NK-92 (cell line): ENCODE results near the gene ALAD.
"Not testable (repeated sequence)": the region's sequence is repeated elsewhere in the genome, so short reads cannot be mapped to it uniquely, and the experiment has no call there.

ENCODE experiments used
- DNase-seq: peaks from one replicate; lab custom pipeline; 2025; ENCODE audit not compliant: unreplicated experiment; lab: John Stamatoyannopoulos, UW

Gene ALAD

DNA sequence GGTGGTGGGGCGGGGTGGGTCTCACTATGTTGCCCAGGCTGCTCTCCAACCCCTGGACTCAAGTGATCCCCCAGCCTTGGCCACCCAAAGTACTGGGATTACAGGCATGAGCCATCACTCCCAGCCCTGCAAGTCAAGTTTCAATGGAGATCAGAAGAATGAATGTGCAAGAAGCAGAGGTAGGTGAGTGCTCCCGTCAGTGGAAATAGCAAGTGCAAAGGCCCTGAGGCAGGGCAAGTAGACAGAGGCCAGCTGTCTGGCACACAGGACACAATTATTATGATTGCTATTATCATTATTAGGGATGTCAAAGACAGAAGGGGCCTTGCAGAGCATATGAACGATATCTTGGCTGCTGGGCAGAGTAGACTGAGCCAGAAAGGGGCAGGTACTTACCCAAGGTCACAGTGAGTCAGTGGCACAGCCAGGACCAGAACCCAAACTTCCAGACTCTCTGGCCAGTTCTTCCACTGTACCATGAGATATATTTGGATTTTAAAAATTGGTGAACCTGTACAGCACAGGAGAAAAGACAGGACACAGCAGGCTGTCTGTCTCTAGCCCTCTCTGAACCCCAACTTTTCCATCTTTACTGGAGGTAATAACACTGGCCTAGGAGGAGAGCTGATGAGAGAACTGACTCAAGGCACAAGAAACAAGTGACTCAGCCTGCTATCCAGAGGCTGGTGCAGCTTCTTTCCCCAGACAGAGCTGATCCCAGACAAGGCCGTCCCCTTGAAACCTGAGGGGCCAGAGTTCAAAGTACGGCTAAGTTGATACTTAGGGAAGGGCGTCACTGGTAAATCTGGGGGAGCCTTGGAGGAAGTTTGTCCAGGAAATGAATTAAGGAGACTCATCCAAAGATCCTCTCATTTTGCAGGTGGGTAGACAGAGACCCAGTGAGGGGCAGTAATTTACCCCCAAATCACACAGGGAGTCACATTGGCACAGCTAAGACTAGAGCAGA is 25.7 kb downstream of the ALAD start:
- DNase-seq, result no peak

DNA sequence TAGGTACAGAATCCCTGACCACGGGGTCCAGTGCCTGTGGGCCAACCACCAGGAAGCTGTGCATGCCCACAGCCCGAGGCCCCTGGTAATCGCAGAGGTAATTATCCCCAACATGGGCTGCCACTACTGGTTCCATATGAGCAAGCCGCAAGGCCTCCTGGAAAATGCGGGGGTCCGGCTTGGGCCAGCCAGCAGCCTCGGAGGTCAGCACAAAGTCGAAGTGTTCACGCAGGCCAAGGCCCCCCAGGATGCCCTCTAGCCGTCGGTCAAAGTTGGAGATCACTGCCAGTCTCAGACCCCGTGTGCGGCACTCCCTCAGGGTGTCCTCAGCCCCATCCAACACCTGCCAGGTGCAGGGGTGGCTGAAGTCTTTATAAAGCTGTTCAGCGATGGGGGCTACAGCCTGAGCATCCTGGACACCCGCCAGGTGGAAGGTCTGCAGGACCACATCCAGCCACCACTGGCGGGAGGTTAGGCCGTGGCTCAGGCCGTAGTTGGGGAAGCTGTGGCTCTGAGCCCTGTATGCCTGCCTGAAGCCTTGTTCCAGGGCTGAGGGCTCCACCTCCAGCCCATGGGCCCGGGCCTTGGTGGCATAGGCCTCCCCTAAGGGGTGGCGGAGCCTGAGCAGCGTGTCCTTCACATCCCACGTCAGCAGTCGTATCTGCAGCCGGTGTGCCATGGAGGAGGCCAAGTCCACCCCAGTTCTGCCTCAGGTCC is 27.2 kb downstream of the ALAD start:
- no peak for DNase-seq

DNA sequence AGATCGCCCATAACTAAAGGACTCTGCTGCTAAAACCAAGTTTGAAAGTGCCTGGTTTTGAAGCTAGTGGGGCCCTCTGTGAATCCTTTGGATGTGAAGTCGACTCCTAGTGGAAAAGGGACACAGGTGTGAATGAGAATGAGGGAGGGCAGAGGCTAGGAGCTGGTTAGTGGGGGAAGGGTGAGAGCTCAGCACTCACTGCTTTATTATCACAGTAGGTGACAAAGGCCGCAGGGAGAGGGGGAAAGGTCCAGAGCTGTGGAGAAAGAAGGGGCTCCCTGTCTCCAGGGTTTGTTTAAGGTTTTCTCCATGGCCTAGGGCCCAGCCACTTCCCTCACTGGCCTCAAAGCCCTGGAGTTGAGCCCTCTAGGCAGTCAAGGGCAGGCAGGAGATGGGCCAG is 27.8 kb downstream of the ALAD start:
- DNase-seq, result no peak

DNA sequence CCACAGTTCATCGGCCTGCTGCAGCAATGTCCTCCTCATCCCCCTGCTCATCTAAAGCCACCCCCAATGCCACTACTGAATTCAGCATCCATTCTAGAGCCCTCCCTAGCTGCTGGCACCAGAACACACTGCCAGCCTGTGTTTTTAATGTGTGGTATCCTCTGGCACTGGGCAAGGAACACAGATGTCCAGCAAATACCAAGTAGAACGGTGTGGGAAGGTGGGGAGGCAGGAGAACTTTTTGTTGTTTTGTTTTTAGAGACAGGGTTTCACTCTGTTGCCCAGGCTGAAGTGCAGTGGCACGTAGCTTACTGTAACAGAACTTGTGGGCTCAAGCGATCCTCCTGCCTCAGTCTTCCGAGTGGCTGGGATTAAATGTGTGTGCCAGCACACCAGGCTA is 29.0 kb downstream of the ALAD start:
- DNase-seq, result no peak

DNA sequence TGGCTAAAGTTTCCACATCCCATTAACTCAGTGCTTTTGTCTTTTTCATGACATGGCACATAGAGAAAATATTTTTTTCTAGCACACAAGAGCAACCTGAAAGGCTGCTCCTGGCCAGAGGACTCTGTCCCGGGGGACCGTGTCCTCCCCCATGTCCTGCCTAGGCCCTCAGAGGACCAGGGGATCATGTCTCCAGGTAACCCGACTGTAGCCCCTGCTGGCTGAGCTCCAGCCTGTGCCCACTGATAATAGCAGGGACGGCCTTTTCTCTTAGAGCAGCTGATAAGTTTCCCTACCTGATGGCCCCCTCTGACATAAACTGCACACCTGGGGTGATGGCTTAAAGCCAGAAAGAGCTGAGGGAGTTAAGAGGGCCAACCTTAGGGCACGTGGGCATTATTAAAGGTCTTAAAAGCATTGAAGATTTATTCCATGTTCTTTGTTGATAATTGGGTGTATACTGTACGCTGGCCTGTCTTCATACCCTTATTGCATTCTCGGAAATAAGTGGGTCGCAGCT is 30.2 kb downstream of the ALAD start:
- no peak for DNase-seq

DNA sequence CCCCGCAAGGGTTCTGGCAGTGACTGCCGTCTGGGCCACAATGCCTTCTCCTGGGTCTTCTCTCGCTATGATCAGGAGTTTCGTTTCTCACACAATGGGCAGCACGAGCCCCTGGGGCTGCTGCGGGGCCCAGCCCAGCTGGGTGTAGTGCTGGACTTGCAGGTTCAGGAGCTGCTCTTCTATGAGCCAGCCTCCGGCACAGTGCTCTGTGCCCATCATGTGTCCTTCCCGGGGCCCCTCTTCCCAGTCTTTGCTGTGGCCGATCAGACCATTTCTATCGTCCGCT is 31.3 kb downstream of the ALAD start:
- DNase-seq, result no peak

DNA sequence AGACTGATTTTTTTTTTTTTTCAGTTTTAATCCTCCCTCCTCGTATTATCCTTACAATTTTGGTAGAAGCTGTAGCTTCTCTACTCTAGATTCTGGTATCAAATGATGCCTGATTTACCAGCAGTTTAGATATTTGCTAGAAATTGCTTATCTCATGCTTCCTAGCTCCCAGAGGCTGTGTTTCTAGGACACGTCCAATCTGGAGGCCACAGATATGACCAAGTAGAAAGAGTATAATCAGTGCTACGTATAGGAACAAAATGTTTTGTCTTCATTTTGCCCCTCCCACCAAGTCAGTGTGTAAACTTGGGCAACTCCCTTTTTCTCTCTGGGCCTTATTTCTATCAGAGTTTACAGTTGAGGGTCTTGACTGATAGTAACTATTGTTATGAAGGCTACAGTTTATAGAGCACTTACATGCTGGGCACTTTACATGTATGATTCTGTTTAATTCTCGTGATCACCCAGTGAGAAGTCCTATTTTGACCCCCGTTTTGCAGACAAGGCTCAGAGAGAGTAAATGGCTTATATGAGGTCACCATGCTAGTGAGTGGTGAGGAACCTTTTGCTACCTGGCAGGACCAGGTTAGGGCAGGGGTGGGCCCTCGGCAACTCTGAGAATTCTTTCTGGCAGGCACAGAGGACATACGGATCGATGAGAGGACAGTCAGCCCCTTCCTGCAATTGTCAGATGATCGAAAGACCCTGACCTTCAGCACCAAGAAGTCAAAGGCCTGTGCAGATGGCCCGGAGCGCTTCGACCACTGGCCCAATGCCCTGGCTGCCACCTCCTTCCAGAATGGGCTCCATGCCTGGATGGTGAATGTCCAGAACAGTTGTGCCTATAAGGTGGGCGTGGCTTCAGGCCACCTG is 31.9 kb downstream of the ALAD start:
- no peak for DNase-seq

DNA sequence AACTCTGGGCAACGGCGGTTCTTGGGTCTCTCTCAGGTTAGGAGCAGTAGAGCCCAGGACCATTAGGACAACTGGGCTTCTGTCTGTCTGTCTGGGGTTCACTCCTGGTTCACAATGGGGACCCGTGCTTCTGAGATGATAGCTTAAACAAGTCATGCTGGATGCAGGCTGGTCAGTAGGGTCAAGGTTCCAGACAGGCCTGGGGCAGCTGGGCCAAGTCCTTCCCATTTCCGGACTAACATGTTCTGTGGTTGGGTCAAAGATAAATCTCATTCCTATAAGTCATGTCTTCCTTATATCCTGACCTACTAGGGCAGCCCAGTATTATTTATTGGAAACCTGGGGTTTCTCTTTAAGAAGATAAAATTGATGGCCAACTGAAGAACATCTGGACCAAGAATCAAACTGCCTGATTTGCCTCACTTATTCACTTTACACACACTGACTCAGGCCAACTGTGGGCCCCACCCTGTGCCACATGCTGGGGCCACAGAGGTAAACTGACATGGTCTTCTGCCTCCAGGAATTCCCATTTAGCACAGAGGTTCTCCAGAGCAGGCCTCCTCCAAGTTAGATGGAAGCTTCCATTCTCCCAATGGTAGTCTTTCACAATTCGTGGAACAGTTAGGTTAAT is 32.6 kb downstream of the ALAD start:
- DNase-seq, result no peak

DNA sequence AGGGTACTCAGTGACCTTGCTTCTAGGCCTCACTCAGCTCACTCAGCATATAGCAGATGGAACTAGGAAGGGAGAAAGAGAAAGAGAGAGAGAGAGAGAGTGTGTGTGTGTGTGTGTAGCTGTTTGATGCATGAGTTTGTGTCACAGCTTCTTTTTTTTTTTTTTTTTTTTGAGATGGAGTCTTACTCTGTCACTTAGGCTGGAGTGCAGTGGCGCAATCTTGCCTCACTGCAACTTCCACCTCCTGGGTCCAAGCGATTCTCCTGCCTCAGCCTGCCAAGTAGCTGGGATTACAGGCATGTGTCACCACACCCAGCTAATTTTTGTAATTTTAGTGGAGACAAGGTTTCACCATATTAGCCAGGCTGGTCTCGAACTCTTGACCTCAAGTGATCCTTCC is 35.4 kb downstream of the ALAD start:
- not testable (repeated sequence) for DNase-seq

DNA sequence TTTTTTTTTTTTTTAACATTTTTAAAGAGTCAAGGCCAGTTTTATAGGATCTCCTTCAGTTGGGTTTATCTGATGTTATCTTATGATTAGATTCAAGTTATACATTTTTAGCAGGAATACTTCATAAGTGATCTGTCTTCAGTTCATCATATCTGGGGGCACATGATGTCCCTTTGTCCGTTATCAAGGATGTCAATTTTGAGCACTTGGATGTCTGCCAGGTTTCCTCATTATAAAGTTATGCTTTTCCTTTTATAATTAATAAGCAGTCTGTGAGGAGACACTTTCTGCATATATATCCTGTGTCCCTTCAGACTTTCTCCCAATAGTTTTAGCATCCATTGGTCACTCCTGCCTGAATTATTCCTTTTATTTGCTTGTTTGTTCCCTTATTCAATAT is 36.1 kb downstream of the ALAD start:
- DNase-seq, result no peak

DNA sequence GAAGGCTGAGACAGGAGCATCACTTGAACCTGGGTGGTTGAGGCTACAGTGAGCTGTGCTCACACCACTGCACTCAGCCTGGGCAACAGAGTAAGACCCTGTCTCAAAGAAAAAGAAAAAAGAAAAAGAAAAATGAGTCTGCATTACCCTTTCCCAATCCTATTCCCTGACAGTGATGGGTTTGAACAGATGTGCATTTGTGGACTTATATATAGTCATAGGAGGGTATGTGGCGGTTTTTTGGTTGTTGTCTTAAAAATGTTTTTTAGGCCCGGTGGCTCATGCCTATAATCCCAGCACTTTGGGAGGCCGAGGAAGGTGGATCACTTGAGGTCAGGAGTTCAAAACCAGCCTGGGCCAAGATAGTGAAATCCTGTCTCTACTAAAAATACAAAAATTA is 37.7 kb downstream of the ALAD start:
- no peak for DNase-seq

DNA sequence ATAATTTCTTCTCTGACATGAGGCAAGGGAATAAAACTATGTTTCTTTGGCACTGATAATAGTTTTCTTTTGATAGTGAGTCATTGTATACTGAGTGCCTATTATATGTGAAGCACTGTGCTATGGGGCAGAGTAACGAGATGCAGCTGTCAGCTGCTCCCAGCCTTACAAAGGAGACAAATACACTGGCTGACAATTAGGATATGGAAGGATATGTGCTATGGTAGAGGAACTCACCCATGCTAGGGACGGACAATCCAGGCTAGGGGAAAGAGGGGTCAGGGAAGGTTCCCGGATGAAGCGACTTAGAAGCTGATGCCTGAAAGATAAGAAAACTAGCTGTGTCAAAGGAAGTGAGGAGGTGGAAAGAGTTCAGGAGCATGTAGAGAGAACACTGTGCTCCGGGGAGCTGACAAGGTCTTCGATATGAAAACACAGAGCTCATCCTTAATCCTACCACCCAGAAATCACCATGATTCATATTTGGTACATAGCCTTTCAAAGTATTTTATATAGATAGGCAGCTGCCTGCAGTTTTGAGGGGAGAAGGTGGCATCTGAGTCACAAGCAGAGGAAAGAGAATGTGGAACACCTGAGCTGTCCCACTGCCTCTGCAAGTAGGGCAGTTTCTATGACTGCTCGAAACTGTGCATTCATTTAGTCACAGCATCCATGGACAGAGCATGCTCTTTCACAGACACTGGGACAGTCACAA is 39.6 kb downstream of the ALAD start:
- DNase-seq, result no peak

DNA sequence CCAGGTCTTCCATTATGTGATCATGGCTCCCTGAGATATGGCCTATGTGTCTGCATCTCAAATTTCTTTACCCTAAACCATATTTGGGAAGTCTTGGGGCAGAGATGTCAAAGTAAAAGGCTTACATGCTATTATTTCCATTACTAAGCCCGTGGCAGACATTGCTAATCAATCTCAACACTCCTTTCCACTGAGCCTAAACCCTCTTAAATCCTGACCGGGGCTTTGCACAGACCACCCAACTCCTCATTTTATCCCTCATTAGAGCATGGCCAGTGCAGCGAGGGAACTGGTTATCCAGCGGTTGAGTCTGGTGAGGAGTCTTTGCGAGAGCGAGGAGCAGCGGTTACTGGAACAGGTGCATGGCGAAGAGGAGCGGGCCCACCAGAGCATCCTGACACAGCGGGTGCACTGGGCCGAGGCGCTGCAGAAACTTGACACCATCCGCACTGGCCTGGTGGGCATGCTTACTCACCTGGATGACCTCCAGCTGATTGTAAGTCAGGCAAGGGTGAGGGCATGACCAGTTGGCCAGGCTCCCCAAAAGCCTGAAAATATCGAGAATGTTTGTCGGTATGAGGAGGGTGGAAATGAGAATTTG is 40.7 kb downstream of the ALAD start:
- no peak for DNase-seq

DNA sequence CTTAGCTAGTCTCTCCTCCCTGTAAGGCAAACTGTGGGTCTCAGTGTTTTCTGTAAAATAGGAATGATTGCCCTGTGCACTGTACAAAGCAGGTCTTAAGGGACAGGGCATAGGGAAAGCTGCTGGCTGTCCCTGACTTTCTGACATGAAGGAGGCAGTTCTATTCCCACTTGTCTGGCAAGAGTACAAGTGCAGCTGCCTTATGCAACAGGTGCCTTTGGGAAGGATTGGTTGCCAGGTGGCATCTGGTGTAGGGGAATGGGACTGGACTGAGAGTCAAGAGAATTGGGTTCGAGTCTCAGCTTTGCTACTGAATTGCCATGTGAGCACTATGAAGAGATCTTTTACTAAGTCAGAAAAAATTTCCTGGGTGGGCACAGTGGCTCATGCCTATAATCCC is 41.7 kb downstream of the ALAD start:
- no peak for DNase-seq

DNA sequence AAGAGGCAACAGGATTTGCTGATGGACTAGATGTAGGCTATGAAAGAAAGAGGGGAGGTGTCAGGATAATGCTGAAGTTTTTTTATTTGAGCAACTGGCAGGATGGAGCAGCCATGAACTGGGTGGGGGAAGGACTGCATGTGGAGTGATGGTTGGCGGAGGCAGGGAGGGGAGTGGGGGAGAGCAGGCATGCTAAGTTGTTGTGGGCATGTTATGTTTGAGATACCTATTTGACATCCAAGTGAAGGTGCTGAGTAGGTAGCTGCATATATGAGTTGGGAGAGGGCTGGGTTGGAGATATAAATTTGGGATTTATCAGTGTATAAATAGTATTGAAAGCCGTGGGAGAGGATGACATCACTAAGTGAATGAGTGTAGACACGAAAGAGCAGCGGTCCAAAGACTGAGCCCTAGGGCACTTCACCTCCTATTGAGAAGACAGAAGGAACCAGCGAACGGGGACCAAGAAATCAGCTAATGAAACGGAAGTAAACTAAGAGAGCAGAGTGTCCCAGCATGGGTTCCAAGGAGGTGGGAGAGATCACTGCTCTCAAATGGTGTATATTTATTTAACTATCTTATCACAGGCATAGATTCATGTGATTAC is 44.3 kb downstream of the ALAD start:
- DNase-seq, result no peak

DNA sequence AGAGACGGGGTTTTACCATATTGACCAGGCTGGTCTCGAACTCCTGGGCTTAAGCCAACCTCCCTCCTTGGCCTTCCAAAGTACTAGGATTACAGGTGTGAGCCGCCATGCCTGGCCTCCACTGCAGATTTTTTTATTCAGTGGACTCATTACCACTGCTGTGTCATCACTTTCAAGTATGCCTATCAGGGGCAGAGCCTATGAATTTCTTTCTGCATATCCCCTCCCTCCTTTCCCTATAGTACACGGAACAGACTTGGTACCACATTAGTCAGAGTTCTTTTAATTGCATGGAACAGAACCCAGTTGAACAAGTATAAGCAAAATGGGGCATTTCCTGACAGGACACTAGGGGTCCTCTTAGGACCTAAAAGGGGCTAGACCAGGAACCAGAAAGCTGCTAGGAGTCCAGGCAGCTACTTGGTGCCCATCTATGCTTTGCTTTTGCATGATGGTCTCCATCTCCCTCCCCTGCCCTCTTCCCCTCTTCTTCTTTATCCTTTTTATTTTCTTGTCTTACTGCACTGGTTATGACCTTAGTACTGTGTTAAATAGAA is 46.0 kb downstream of the ALAD start:
- no peak for DNase-seq

DNA sequence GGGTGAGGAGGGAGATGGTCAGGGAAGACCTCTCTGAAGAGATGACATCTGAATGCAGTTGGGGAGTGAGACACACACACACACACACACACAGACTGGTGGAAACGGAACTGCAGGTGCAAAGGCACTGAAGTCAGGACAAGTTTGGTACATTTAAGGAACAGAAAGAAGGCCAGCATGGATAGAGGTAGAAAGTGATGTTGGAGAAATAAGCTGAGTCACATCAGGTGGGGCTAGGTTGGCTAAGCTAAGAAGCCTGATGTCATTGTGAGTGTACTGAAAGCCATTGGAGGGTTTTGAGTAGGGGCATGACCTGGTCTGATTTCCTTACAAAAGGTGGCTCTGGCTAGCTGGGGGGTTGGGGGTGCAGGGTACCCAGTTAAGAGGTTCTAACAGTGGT is 48.7 kb downstream of the ALAD start:
- DNase-seq, result no peak

DNA sequence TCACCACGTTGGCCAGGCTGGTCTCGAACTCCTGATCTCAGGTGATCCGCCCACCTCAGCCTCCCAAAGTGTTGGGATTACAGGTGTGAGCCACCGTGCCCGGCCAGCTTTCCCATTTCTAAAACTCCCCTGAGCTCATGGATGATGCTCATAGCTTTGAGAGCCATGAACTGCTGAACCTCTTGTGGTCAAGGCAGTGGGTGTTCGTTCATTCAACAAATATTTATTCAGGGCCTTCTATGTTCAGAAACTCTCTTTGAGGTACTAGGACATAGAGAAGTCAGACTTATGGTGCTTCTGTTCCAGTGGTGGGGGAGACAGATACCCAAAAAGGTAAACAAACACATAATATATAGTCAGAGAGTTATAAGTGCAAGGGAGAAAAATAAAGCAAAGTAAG is 49.1 kb downstream of the ALAD start:
- DNase-seq, result no peak

DNA sequence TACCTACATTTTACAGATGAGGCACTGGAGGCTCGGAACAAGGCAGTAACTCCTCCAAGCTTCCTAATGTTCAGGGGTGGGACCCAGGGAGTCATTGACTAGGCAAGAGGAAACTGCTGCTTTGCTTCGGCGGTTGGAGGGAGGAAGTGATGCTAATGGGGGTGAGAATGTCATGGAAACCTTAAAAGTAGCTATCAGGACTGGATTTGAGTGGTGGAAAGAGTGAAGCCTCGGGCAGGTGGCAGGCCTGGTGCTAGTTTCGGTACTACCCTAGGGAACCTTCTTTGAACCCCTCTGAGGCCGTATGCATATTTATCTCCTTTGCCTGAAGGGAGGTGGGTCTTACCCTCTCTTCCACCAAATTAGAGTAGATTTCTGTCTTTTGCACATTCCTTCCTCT is 50.1 kb downstream of the ALAD start:
- DNase-seq, result no peak
